BJ (cell line): ENCODE data around the gene RIOX2. TPM values are rescaled to one million over a fixed set of nuclear protein-coding genes. Genes with fewer than 3 reads are reported as not detected.

Experiments used
- CTCF ChIA-PET: fragments of 350-600 bp; formaldehyde crosslinking; extraction: SDS; loops from one replicate; lab custom pipeline; 2021; ENCODE audit warnings: antibody characterized with exemption, inconsistent platforms; lab: Yijun Ruan, JAX
- POLR2A ChIA-PET: fragments of 300-600 bp; sonication (Branson Sonifier 250); formaldehyde crosslinking; extraction: SDS; loops from one replicate; lab custom pipeline; 2021; ENCODE audit warnings: antibody characterized with exemption; lab: Charles Lee
- DNase-seq: peaks from one replicate; pipeline ENCODE4 v3.0.0-alpha.2; 2011; ENCODE audit warnings: low read depth
- H3K27me3 ChIP-seq: 2 replicates; pipeline ENCODE4 v1.6.0; 2011; ENCODE audit warnings: low read length; ENCODE audit not compliant: control insufficient read depth, insufficient read depth
- H3K36me3 ChIP-seq: 2 replicates; pipeline ENCODE4 v1.5.1; 2011; ENCODE audit warnings: low read length; ENCODE audit not compliant: control insufficient read depth, insufficient read depth
- H3K4me3 ChIP-seq: 2 replicates; pipeline ENCODE4 v1.5.1; 2011; ENCODE audit warnings: low read depth, mild to moderate bottlenecking, control low read depth, low read length
- polyA plus RNA-seq: library from polyadenylated mRNA; depleted of rRNA; stranded (reverse); fragments of >200 nt; gene quantifications from 2 replicates; pipeline ENCODE4 v1.2.3, GENCODE V29; 2011
- TF ChIP-seq, protein P1 (sequence below): IDR thresholded peaks from 2 replicates; pipeline ENCODE4 v1.5.1; 2011; ENCODE audit warnings: low read depth, mild to moderate bottlenecking, control low read depth, inconsistent platforms, low read length, moderate library complexity; ENCODE audit not compliant: insufficient read depth

The RIOX2 gene
- polyA plus RNA-seq, 1 experiment: 19.6 TPM

GRCh38 chr3:97990624-97991292 is 18.5 kb upstream of the RIOX2 start:
- H3K27me3 ChIP-seq: no peaks in the 10 kb centered on the region
- DNase-seq: no peak
- TF ChIP-seq, protein P1, sequence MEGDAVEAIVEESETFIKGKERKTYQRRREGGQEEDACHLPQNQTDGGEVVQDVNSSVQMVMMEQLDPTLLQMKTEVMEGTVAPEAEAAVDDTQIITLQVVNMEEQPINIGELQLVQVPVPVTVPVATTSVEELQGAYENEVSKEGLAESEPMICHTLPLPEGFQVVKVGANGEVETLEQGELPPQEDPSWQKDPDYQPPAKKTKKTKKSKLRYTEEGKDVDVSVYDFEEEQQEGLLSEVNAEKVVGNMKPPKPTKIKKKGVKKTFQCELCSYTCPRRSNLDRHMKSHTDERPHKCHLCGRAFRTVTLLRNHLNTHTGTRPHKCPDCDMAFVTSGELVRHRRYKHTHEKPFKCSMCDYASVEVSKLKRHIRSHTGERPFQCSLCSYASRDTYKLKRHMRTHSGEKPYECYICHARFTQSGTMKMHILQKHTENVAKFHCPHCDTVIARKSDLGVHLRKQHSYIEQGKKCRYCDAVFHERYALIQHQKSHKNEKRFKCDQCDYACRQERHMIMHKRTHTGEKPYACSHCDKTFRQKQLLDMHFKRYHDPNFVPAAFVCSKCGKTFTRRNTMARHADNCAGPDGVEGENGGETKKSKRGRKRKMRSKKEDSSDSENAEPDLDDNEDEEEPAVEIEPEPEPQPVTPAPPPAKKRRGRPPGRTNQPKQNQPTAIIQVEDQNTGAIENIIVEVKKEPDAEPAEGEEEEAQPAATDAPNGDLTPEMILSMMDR: no peak
- H3K4me3 ChIP-seq: no peak overlapping the region
- CTCF ChIA-PET: no interaction called here
- POLR2A ChIA-PET: no interaction called here
- H3K36me3 ChIP-seq: no peaks in the 10 kb centered on the region

DNA sequence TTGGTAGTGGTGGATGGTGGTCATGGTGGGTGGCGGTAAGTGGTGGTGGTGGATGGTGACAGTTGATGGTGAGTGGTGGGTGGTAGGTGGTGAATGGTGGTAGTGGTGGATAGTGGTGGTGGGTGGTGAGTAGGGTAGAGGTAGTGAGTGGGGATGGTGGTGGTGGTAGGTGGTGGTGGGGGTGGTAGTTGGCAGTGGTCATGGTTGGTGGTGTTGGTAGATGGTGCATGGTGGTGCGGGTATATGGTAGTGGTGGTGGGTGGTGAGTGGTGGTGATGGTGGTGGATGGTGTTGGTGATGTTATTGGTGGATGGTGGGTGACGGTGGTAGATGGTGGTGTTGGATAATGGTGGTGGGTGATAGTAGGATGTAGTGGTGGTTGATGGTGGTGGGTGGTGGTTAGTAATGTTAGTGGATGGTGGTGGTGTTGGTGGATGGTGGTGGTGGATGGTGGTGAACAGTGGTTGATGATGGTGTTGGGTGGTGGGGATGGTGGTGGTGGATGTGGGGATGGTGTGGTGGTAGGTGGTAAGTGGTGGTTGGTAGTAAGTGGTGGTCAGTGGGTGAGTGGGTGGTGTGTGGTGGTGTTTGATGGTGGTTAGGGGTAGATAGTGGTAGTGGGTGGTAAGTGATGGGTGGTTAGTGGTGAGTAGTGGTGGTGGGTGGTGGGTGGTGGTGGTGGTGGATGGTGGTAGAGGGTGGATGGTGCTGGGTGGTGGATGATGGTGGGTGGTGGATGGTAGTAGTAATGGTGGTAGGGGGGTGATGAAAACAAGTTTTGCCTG is 16.7 kb upstream of the RIOX2 start:
- H3K36me3 ChIP-seq: no peaks in the 10 kb centered on the region
- no peak for DNase-seq
- POLR2A ChIA-PET: no interaction called here
- CTCF ChIA-PET: no interaction called here
- TF ChIP-seq, protein P1: no peak
- no peak overlapping the region for H3K4me3 ChIP-seq
- H3K27me3 ChIP-seq: no peaks in the 10 kb centered on the region

- no peak for DNase-seq
- H3K4me3 ChIP-seq: no peak overlapping the region
- H3K36me3 ChIP-seq: no peaks in the 10 kb centered on the region
- no peaks in the 10 kb centered on the region for H3K27me3 ChIP-seq
- CTCF ChIA-PET: interaction anchor here (0.6 to 1.1 kb wide), 2 partner anchors 18 kb away, joined by 3 to 5 read pairs; no protein-coding TSS in a partner anchor
- TF ChIP-seq, protein P1: no peak
- POLR2A ChIA-PET: no interaction called here
Measured at GRCh38 chr3:97987306-97987705, 15.1 kb upstream of the RIOX2 start.

DNA sequence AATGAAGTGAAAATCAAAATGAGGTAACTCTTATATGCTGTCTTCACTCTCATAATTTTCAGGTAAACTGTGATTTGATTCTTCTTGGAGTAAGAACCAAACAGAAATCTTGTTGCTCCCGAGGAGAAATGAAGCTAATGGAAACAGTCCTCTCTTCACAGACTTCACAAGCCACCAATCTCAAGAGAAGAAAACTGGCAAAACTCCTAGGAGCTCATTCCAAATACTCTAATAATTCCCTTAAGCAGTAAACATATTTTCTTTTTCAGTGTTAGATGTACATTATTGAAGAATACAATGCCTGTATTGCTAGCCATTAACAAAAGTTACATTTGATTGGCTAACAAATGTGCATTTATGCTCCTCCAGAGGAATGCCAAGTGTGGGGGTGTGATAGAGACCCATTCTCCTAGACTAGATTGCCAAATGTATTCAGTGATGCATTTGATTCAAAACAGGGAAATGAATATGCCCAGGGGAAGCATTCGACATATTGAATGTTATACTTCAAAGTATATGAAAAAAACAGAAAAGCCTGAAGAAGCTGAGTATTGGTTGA is 11.8 kb upstream of the RIOX2 start:
- ChIA-PET POLR2A (no interaction called here), CTCF (interaction anchor here (0.9 to 1.6 kb wide), 2 partner anchors 39 to 190 kb away, joined by 3 to 4 read pairs; no protein-coding TSS in a partner anchor)
- DNase-seq: no peak
- Histone ChIP-seq H3K27me3 (no peaks in the 10 kb centered on the region), H3K4me3 (no peak overlapping the region), H3K36me3 (no peaks in the 10 kb centered on the region)
- TF ChIP-seq, protein P1: no peak

- TF ChIP-seq, protein P1: no peak
- no peak overlapping the region for H3K4me3 ChIP-seq
- 0 out of 2 replicates have a peak, but pooled peaks cover 2% of the 10 kb centered on the region for H3K27me3 ChIP-seq
- H3K36me3 ChIP-seq: no peaks in the 10 kb centered on the region
- no peak for DNase-seq
- POLR2A ChIA-PET: no interaction called here
- CTCF ChIA-PET: no interaction called here
Measured at GRCh38 chr3:97981886-97982285, 9.7 kb upstream of the RIOX2 start.
